K562 (cell line): ENCODE measurements around the gene SCAMP2. TPM values are rescaled to one million over a fixed set of nuclear protein-coding genes. Genes with fewer than 3 reads are reported as not detected.

Source experiments
- ATAC-seq: fragments of 200-7000 bp; cut with Tn5 transposase; 3 replicates; pipeline ENCODE4 v1.9.1; 2020; ENCODE audit warnings: moderate library complexity
- BruUV-seq: library from RNA; stranded (reverse); fragments of 400-500 nt; replicated peaks from 2 replicates; lab custom pipeline; 2021; lab: Mats Ljungman, UMichigan
- CTCF ChIA-PET: fragments of 300-600 bp; formaldehyde crosslinking; extraction: SDS; loops from one replicate; lab custom pipeline; 2021; ENCODE audit warnings: low intra/inter-chr PET ratio; lab: Yijun Ruan, JAX
- POLR2A ChIA-PET: fragments of 300-600, 350-650 bp; sonication (Branson Sonifier 250); formaldehyde crosslinking; extraction: SDS; loops from one replicate; lab custom pipeline; 2021; ENCODE audit warnings: antibody characterized with exemption, inconsistent platforms; lab: Yijun Ruan, JAX
- DNase-seq, 4 experiments: peaks; one replicate each; pipeline versions ENCODE4 v3.0.0 to v3.0.0-alpha.2; 2011 to 2018; ENCODE audit warnings: low spot score in 3 of 4, mixed read lengths in 3 of 4; ENCODE audit errors: extremely low read depth in 1 of 4
- FAIRE-seq: peaks from 2 replicates; lab custom pipeline; 2011; peaks lifted over from hg19 to GRCh38; lab: Jason Lieb, UNC
- H2AFZ ChIP-seq: 2 replicates; pipeline ENCODE4 v1.6.0; 2011; ENCODE audit warnings: low read depth, low read length, control low read depth, inconsistent platforms
- H3K27ac ChIP-seq: fragments of 200-600 bp; 3 replicates; pipeline ENCODE4 v1.8.0; 2011; ENCODE audit warnings: low read depth, mild to moderate bottlenecking, control low read depth, inconsistent platforms, low read length, moderate library complexity, mixed read lengths; ENCODE audit errors: extremely low read depth
- H3K27me3 ChIP-seq, 2 experiments: fragments of 300-600 bp in 1 of 2; 2 replicates in 1 of 2; 3 replicates in 1 of 2; pipeline versions ENCODE4 v1.6.0 to v1.8.0; 2011; ENCODE audit warnings: inconsistent platforms in 2 of 2, low read length in 2 of 2, mild to moderate bottlenecking in 1 of 2, mixed read lengths in 1 of 2, moderate library complexity in 1 of 2; ENCODE audit not compliant: control insufficient read depth in 2 of 2, insufficient read depth in 2 of 2
- H3K36me3 ChIP-seq: fragments of 300-600 bp; 3 replicates; pipeline ENCODE4 v1.8.0; 2011; ENCODE audit warnings: mild to moderate bottlenecking, low read length, inconsistent platforms; ENCODE audit not compliant: control insufficient read depth, insufficient read depth
- H3K4me1 ChIP-seq, 2 experiments: fragments of 200-600 bp in 1 of 2; replicated peaks in 1 of 2; 2 replicates in 1 of 2; 3 replicates in 1 of 2; pipeline versions ENCODE4 v1.5.1 to v1.8.0; 2011; ENCODE audit warnings: inconsistent platforms in 2 of 2, low read length in 2 of 2, mild to moderate bottlenecking in 1 of 2, mixed read lengths in 1 of 2, moderate library complexity in 1 of 2; ENCODE audit not compliant: control insufficient read depth in 2 of 2, insufficient read depth in 2 of 2
- H3K4me2 ChIP-seq: 2 replicates; pipeline ENCODE4 v1.6.1; 2011; ENCODE audit warnings: low read length, control low read depth, inconsistent platforms, mixed read lengths; ENCODE audit not compliant: insufficient read depth
- H3K4me3 ChIP-seq: fragments of 200-600 bp; sonication (generic), shearing (Covaris generic); 2 replicates; pipeline ENCODE4 v1.5.1; 2016; ENCODE audit warnings: control low read depth, inconsistent platforms
- H3K79me2 ChIP-seq: fragments of 200-600 bp; 3 replicates; pipeline ENCODE4 v1.8.0; 2011; ENCODE audit warnings: low read length, inconsistent platforms; ENCODE audit not compliant: control insufficient read depth, insufficient read depth
- H3K9ac ChIP-seq, 2 experiments: 2 replicates each; pipeline versions ENCODE4 v1.6.0 to v1.6.1; 2011; ENCODE audit warnings: low read depth in 2 of 2, low read length in 2 of 2, control low read depth in 1 of 2, inconsistent platforms in 1 of 2, mild to moderate bottlenecking in 1 of 2, mixed read lengths in 1 of 2; ENCODE audit not compliant: insufficient read depth in 1 of 2
- H3K9me1 ChIP-seq: one replicate; pipeline ENCODE4 v1.6.0; 2011; ENCODE audit warnings: inconsistent platforms, mild to moderate bottlenecking, low read length, moderate library complexity; ENCODE audit not compliant: control insufficient read depth, insufficient read depth
- H3K9me3 ChIP-seq: replicated peaks from 2 replicates; pipeline ENCODE4 v1.5.1; 2011; ENCODE audit warnings: low read depth, low read length, inconsistent platforms; ENCODE audit not compliant: control insufficient read depth, insufficient read depth
- H4K20me1 ChIP-seq: replicated peaks from 2 replicates; pipeline ENCODE4 v1.6.1; 2011; ENCODE audit warnings: low read length, inconsistent platforms, mixed read lengths; ENCODE audit not compliant: control insufficient read depth, insufficient read depth
- CREB1 ChIP-seq, 2 experiments: sonication (generic) in 1 of 2; formaldehyde crosslinking in 1 of 2; IDR thresholded peaks; 2 replicates each; pipeline versions ENCODE4 v1.6.1 to v1.8.0; 2012 to 2022; ENCODE audit warnings: inconsistent platforms in 1 of 2, mild to moderate bottlenecking in 1 of 2, missing genetic modification reagents in 1 of 2, moderate library complexity in 1 of 2
- DMBX1 ChIP-seq: fragments of 250-450 bp; sonication (Bioruptor Pico); IDR thresholded peaks from 2 replicates; pipeline ENCODE4 v1.8.0; 2022; ENCODE audit warnings: inconsistent platforms, mild to moderate bottlenecking, moderate library complexity, borderline replicate concordance
- HMGN3 ChIP-seq: IDR thresholded peaks from 2 replicates; pipeline ENCODE4 v1.6.1; 2011; ENCODE audit warnings: borderline replicate concordance, low read depth, mild to moderate bottlenecking, mixed read lengths, low read length; ENCODE audit not compliant: insufficient read length; ENCODE audit errors: extremely low read depth
- JUNB ChIP-seq: fragments of 450-650 bp; formaldehyde crosslinking; conservative IDR thresholded peaks from 2 replicates; pipeline ENCODE4 v1.4.0; 2020; ENCODE audit warnings: mild to moderate bottlenecking
- KDM5B ChIP-seq: fragments of 200-600 bp; sonication (generic); IDR thresholded peaks from 2 replicates; pipeline ENCODE4 v1.6.1; 2012; ENCODE audit warnings: low read depth, mild to moderate bottlenecking, moderate library complexity, low read length, control low read depth, inconsistent platforms; ENCODE audit not compliant: insufficient replicate concordance
- NR4A1 ChIP-seq, 2 experiments: fragments of 250-450 bp in 1 of 2; fragments of 450-650 bp in 1 of 2; sonication (Bioruptor Pico) in 1 of 2; IDR thresholded peaks; 2 replicates each; pipeline versions ENCODE4 v1.4.0 to v1.6.1; 2016 to 2020; ENCODE audit warnings: mild to moderate bottlenecking in 2 of 2, missing compliant biosample characterization in 1 of 2, missing genetic modification characterization in 1 of 2, moderate library complexity in 1 of 2
- POLR3A ChIP-seq: IDR thresholded peaks from 2 replicates; pipeline ENCODE4 v1.6.1; 2011; ENCODE audit warnings: borderline replicate concordance, mild to moderate bottlenecking, moderate library complexity; ENCODE audit not compliant: insufficient read length, insufficient read depth; ENCODE audit errors: extremely low read depth
- ZKSCAN8 ChIP-seq: fragments of 200-800 bp; sonication (Bioruptor generic); IDR thresholded peaks from 2 replicates; pipeline ENCODE4 v1.6.1; 2016; ENCODE audit warnings: missing genetic modification characterization, missing compliant biosample characterization
- ZNF146 ChIP-seq: IDR thresholded peaks from one replicate; pipeline ENCODE4 v1.6.1; 2018; ENCODE audit warnings: missing compliant biosample characterization; ENCODE audit not compliant: unreplicated experiment
- WGBS: fragments of 100-300 bp; shearing (Covaris generic); methylation state at CpG from one replicate; pipeline ENCODE4 v1.1.6; 2016; ENCODE audit warnings: low coverage, mixed read lengths; ENCODE audit not compliant: insufficient coverage; ENCODE audit errors: missing lambda C conversion rate; 5-methylcytosine and 5-hydroxymethylcytosine counted together
- in situ Hi-C: fragments of 300-500 bp; cut with MboI; formaldehyde crosslinking; loops from 4 replicates; pipeline ENCODE4 v1.15.0; 2018; ENCODE audit warnings: inconsistent platforms, mixed read lengths
- intact Hi-C: fragments of 100-400 bp; cut with micrococcal nuclease; formaldehyde crosslinking; loops from 2 replicates; pipeline ENCODE4 v1.14.2; 2022
- polyA plus RNA-seq, 8 experiments: library from polyadenylated mRNA; depleted of rRNA in 4 of 8; stranded (reverse) in 5 of 8; unstranded in 3 of 8; fragments of >200 nt; fragmentation: Nextera tagmentation in 2 of 8; fragmentation: Illumina TruSeq in 1 of 8; extraction: Ambion mirVana in 2 of 8; extraction: Trizol in 1 of 8; gene quantifications; 2 replicates each; pipeline versions ENCODE4 v1.2.1 to v1.2.3, GENCODE V29; 2011 to 2014; ENCODE audit warnings: inconsistent platforms in 1 of 8, missing spikeins in 1 of 8
- total RNA-seq, 7 experiments: library from RNA; depleted of rRNA in 6 of 7; stranded (reverse); fragments of >200 nt in 6 of 7; fragmentation: Illumina TruSeq in 2 of 7; extraction: Trizol in 2 of 7; gene quantifications; 2 replicates each; pipeline versions ENCODE4 v1.2.1 to v1.2.3, GENCODE V29; 2011 to 2021; ENCODE audit warnings: low replicate concordance in 1 of 7
- TF ChIP-seq, protein P1 (sequence below): sonication (generic); formaldehyde crosslinking; IDR thresholded peaks from 2 replicates; pipeline ENCODE4 v1.8.1; 2023; ENCODE audit warnings: mild to moderate bottlenecking, missing genetic modification reagents
- TF ChIP-seq, protein P2 (sequence below): fragments of 450-650 bp; IDR thresholded peaks from 2 replicates; pipeline ENCODE4 v1.6.1; 2017; ENCODE audit warnings: antibody characterized with exemption, mild to moderate bottlenecking
- TF ChIP-seq, protein P3 (sequence below): fragments of 450-650 bp; formaldehyde crosslinking; conservative IDR thresholded peaks from 2 replicates; pipeline ENCODE4 v1.4.0; 2022; ENCODE audit warnings: mild to moderate bottlenecking, missing genetic modification characterization

SCAMP2 gene
- total and polyA plus RNA-seq, 9 of the 15 experiments (the other 6 are each of a cell fraction or from before 2014, with no cell fraction given) = 5.9 to 61.1 (median 20.1) TPM

DNA sequence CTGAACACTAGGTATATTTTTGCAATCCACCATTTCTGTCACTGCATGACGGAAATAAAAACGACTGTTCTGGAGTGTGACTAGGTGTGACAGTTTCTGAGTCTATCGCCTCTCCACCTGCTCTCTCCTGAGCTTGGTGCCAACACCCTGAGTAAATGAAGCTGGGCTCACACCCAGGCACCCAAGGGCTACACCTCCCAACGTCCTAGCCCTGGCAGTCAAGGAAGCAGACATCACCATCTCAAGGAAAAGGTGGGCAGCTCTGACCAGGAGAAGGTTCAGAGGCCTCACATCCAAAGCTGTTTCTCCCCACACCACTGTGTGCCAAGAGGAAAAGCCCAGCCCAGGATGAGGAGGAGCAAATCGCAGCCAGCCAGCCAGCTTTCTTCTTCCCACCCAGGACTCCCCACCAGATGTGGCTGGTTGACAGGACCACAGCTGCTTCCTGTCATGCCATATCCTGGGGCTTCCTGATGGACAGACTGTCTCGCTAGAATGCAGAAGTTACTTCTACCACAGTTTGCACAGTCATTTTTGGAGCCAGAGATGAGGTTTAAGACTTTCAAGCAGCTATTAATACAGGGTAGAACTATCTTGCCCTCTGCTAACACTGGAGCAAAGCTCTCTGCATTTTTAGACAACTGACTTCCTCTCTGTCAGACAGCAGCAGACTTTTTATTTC lies 3.3 kb downstream of the SCAMP2 start:
- BruUV-seq = no TSS peak
- Histone ChIP-seq H4K20me1 (peaks cover 10% of the 10 kb centered on the region; the same call in 1 of the 2 replicates), H3K9me1 (no peaks in the 10 kb centered on the region), H3K27ac (no peak overlapping the region), H3K4me1 (peaks cover 19 to 22% of the 10 kb centered on the region in 2 experiments; a peak in 4 of 5 replicates), H3K27me3 (no peaks in the 10 kb centered on the region), H2AFZ (no peak overlapping the region), H3K36me3 (peaks cover 36% of the 10 kb centered on the region), H3K4me2 (no peak overlapping the region), H3K9ac (no peak overlapping the region; a peak in 1 of 4 replicates), H3K79me2 (peaks cover 69% of the 10 kb centered on the region), H3K9me3 (no peaks in the 10 kb centered on the region; the same call in 1 of the 2 replicates), H3K4me3 (no peak overlapping the region)
- DNase-seq (peak in 1 of 4 experiments; percentile 34), ATAC-seq (no peak), FAIRE-seq (peak; percentile 15)
- intact Hi-C loops = no loop called here
- POLR2A ChIA-PET = interaction anchor here (0.6 to 2.0 kb wide), 8 partner anchors 10 to 457 kb away, joined by 3 to 7 read pairs (median 4); partner anchors contain the start of gene ULK3
- CTCF ChIA-PET = no interaction called here
- 55% methylated on average over 6 of the region's 6 CpGs for WGBS
- in situ Hi-C loops = no loop called here
- TF ChIP-seq POLR3A = no peak
- no peak for TF ChIP-seq JUNB (CRISPR knock-in tag)
- TF ChIP-seq, protein P1, sequence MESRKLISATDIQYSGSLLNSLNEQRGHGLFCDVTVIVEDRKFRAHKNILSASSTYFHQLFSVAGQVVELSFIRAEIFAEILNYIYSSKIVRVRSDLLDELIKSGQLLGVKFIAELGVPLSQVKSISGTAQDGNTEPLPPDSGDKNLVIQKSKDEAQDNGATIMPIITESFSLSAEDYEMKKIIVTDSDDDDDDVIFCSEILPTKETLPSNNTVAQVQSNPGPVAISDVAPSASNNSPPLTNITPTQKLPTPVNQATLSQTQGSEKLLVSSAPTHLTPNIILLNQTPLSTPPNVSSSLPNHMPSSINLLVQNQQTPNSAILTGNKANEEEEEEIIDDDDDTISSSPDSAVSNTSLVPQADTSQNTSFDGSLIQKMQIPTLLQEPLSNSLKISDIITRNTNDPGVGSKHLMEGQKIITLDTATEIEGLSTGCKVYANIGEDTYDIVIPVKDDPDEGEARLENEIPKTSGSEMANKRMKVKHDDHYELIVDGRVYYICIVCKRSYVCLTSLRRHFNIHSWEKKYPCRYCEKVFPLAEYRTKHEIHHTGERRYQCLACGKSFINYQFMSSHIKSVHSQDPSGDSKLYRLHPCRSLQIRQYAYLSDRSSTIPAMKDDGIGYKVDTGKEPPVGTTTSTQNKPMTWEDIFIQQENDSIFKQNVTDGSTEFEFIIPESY (CRISPR knock-in tag) = no peak
- TF ChIP-seq, protein P2, sequence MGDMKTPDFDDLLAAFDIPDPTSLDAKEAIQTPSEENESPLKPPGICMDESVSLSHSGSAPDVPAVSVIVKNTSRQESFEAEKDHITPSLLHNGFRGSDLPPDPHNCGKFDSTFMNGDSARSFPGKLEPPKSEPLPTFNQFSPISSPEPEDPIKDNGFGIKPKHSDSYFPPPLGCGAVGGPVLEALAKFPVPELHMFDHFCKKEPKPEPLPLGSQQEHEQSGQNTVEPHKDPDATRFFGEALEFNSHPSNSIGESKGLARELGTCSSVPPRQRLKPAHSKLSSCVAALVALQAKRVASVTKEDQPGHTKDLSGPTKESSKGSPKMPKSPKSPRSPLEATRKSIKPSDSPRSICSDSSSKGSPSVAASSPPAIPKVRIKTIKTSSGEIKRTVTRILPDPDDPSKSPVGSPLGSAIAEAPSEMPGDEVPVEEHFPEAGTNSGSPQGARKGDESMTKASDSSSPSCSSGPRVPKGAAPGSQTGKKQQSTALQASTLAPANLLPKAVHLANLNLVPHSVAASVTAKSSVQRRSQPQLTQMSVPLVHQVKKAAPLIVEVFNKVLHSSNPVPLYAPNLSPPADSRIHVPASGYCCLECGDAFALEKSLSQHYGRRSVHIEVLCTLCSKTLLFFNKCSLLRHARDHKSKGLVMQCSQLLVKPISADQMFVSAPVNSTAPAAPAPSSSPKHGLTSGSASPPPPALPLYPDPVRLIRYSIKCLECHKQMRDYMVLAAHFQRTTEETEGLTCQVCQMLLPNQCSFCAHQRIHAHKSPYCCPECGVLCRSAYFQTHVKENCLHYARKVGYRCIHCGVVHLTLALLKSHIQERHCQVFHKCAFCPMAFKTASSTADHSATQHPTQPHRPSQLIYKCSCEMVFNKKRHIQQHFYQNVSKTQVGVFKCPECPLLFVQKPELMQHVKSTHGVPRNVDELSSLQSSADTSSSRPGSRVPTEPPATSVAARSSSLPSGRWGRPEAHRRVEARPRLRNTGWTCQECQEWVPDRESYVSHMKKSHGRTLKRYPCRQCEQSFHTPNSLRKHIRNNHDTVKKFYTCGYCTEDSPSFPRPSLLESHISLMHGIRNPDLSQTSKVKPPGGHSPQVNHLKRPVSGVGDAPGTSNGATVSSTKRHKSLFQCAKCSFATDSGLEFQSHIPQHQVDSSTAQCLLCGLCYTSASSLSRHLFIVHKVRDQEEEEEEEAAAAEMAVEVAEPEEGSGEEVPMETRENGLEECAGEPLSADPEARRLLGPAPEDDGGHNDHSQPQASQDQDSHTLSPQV = no peak
- no peak for TF ChIP-seq NR4A1 (CRISPR knock-in tag; IDR thresholded peaks at IDR 0.05)
- TF ChIP-seq NR4A1 (tag; IDR thresholded peaks at IDR 0.05) = no peak
- TF ChIP-seq, protein P3, sequence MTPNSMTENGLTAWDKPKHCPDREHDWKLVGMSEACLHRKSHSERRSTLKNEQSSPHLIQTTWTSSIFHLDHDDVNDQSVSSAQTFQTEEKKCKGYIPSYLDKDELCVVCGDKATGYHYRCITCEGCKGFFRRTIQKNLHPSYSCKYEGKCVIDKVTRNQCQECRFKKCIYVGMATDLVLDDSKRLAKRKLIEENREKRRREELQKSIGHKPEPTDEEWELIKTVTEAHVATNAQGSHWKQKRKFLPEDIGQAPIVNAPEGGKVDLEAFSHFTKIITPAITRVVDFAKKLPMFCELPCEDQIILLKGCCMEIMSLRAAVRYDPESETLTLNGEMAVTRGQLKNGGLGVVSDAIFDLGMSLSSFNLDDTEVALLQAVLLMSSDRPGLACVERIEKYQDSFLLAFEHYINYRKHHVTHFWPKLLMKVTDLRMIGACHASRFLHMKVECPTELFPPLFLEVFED (CRISPR knock-in tag) = no peak
- no peak for TF ChIP-seq DMBX1 (CRISPR knock-in tag)
- TF ChIP-seq HMGN3 = no peak
- TF ChIP-seq ZNF146 (CRISPR knock-in tag) = no peak
- TF ChIP-seq CREB1 (IDR thresholded peaks at IDR 0.05) = no peak
- TF ChIP-seq CREB1 (CRISPR knock-in tag; IDR thresholded peaks at IDR 0.05) = no peak
- TF ChIP-seq KDM5B = no peak
- TF ChIP-seq ZKSCAN8 = no peak
